Cardiac muscle cell (in vitro differentiated cells and primary cell): ENCODE measurements around the gene CREB5. TPM values are rescaled to one million over a fixed set of nuclear protein-coding genes. Genes with fewer than 3 reads are reported as not detected.

Experiments used
- DNase-seq, 2 donors: peaks; one replicate each; pipeline versions ENCODE4 v3.0.0 to v3.0.0-alpha.2; 2010 to 2017; ENCODE audit warnings: low read depth in 1 of 2, low spot score in 1 of 2
- H3K27ac ChIP-seq: fragments of 200-600 bp; sonication (generic); 2 replicates; pipeline ENCODE4 v1.5.1; 2016
- H3K27me3 ChIP-seq: fragments of 200-600 bp; sonication (generic); 2 replicates; pipeline ENCODE4 v1.6.0; 2016; ENCODE audit warnings: control low read depth
- H3K36me3 ChIP-seq: fragments of 200-600 bp; sonication (generic); 2 replicates; pipeline ENCODE4 v1.5.1; 2016; ENCODE audit warnings: control low read depth
- H3K4me1 ChIP-seq: fragments of 200-600 bp; sonication (generic); 2 replicates; pipeline ENCODE4 v1.8.1; 2017; ENCODE audit warnings: low read depth, mild to moderate bottlenecking, mixed run types
- H3K4me3 ChIP-seq: fragments of 200-600 bp; sonication (generic); 2 replicates; pipeline ENCODE4 v1.5.1; 2016; ENCODE audit warnings: mild to moderate bottlenecking
- H3K9me3 ChIP-seq: fragments of 200-600 bp; sonication (generic); 2 replicates; pipeline ENCODE4 v1.5.1; 2017; ENCODE audit warnings: low read depth, mild to moderate bottlenecking, control low read depth
- polyA plus RNA-seq: library from polyadenylated mRNA; unstranded; fragments of >200 nt; fragmentation: Nextera tagmentation; extraction: Ambion mirVana; gene quantifications from 2 replicates; pipeline ENCODE4 v1.2.1, GENCODE V29; 2016
- total RNA-seq: library from RNA; depleted of rRNA; stranded (reverse); fragments of >200 nt; gene quantifications from 2 replicates; pipeline ENCODE4 v1.2.3, GENCODE V29; 2016
- TF ChIP-seq, protein P1 (sequence below): IDR thresholded peaks from 2 replicates; pipeline ENCODE4 v1.5.1; 2012; ENCODE audit warnings: low read depth, mild to moderate bottlenecking, low read length

The CREB5 gene
- total and polyA plus RNA-seq, 2 experiments from 2014 or later = 4.6 TPM

DNA sequence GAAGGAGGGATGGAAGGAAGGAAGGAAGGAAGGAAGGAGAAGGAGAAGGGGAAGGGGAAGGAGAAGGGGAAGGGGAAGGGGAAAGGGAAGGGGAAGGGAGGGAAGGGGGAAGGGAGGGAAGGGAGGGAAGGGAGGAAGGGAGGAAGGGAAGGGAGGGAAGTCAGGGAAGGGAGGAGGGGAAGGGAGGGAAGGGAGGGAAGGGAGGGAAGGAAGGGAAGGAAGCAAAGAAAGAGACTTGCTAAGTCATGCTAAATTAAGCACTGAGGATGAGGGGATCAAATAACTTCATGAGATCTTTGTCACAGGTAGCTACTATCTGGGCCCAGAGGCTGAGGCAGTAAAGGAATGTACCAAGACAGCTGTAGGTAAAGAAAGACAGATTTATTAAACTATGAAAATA, 429.4 kb downstream of the CREB5 start:
- no peaks in the 10 kb centered on the region for H3K36me3 ChIP-seq
- no peak overlapping the region for H3K4me3 ChIP-seq
- no peaks in the 10 kb centered on the region for H3K9me3 ChIP-seq
- TF ChIP-seq, protein P1, sequence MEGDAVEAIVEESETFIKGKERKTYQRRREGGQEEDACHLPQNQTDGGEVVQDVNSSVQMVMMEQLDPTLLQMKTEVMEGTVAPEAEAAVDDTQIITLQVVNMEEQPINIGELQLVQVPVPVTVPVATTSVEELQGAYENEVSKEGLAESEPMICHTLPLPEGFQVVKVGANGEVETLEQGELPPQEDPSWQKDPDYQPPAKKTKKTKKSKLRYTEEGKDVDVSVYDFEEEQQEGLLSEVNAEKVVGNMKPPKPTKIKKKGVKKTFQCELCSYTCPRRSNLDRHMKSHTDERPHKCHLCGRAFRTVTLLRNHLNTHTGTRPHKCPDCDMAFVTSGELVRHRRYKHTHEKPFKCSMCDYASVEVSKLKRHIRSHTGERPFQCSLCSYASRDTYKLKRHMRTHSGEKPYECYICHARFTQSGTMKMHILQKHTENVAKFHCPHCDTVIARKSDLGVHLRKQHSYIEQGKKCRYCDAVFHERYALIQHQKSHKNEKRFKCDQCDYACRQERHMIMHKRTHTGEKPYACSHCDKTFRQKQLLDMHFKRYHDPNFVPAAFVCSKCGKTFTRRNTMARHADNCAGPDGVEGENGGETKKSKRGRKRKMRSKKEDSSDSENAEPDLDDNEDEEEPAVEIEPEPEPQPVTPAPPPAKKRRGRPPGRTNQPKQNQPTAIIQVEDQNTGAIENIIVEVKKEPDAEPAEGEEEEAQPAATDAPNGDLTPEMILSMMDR = no peak
- H3K4me1 ChIP-seq = peaks cover 5% of the 10 kb centered on the region
- H3K27ac ChIP-seq = no peak overlapping the region
- DNase-seq = no peak
- no peaks in the 10 kb centered on the region for H3K27me3 ChIP-seq

DNA sequence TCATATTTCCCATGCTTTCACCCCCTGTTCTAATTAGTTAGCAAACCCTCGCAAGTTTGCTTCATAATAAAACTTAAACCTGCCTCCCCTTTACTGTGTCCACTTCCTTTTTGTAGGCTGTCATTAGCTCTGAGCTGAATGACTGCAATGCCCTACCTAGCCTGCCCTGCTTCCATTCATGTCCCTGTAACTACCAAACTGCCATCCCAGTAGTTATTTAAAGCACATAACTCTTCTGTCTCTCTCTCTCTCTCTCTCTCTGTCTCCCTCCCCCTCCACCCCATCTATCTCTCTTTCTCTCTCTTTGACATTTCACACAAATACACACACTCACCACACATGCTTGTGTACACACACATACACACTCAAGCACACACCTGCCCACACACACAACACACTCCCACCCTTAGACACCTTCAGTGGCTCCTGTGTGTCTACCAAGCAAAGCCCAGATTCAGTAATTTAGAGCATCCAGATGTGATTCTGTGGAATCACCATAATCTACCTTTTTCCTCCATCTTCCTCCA, 430.5 kb downstream of the CREB5 start:
- Histone ChIP-seq H3K27ac (no peak overlapping the region), H3K9me3 (no peaks in the 10 kb centered on the region), H3K4me3 (no peak overlapping the region), H3K36me3 (no peaks in the 10 kb centered on the region), H3K4me1 (peaks cover 5% of the 10 kb centered on the region), H3K27me3 (no peaks in the 10 kb centered on the region)
- TF ChIP-seq, protein P1 = no peak
- DNase-seq = no peak

DNA sequence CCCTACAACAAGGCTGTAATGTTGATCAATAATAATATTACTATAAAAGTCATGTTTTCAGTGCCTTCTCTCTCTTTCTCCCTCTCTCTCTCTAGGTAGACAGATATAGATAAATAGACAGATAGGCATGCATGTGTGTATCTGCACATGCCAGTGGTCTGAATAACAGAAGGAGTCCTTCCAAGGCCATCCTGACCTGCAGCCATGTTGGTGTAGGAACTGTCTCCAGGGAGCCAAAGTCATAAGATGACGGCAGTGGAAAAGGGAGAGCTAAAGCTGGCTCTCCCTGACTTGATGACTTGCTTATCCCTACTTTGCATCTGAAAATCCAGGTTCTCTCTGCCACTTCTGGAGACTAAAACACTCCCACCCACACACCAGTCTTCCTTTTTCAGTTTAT, 432.8 kb downstream of the CREB5 start:
- Histone ChIP-seq H3K4me1 (peaks cover 3% of the 10 kb centered on the region), H3K4me3 (no peak overlapping the region), H3K9me3 (no peaks in the 10 kb centered on the region), H3K27ac (no peak overlapping the region), H3K27me3 (no peaks in the 10 kb centered on the region), H3K36me3 (no peaks in the 10 kb centered on the region)
- TF ChIP-seq, protein P1 = no peak
- no peak for DNase-seq

DNA sequence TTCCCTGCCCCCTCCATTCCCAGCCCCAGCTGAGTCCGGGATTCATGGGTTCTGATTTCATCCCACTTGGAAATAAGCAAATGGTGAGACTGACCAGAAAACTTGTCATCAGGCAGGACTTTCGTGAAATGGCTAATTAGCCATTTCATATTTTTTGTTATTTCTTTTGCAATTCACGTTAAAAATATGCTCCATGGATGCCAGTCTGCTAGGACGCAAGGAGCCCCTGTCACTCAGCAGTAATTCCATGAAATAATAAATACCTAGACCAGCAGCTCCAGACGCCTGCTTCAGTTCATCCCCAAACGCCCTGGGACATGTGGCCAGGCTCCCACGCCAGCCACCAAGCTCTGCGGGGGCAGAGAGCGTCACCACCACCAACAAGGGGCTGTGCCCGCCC, 434.9 kb downstream of the CREB5 start:
- peaks cover 5% of the 10 kb centered on the region for H3K27me3 ChIP-seq
- peaks cover 3% of the 10 kb centered on the region for H3K4me1 ChIP-seq
- no peak overlapping the region for H3K4me3 ChIP-seq
- no peak overlapping the region for H3K27ac ChIP-seq
- TF ChIP-seq, protein P1 = no peak
- no peak for DNase-seq
- no peaks in the 10 kb centered on the region for H3K36me3 ChIP-seq
- H3K9me3 ChIP-seq = no peaks in the 10 kb centered on the region

DNA sequence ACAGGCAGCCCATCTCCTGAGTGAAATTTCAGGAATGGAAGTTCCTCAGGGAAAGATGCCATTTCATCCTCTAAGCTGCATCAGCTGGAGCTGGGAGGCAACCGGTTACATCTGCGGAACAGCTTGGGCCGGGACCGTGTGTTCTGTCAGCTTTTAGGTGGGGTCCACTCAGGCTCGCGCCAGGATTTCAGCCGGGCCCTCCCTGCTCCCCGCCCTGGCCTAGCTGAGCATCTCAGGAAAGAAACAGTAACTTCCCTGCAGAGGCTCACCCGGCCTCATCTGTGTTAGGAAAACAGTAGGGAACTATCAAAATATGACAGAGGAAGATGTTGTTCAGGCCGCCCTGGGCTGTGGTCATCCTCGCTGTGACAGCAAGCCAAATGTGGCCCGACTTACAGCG, 435.4 kb downstream of the CREB5 start:
- Histone ChIP-seq H3K27me3 (peaks cover 9% of the 10 kb centered on the region), H3K4me3 (no peak overlapping the region), H3K4me1 (peaks cover under 1% of the 10 kb centered on the region), H3K27ac (no peak overlapping the region), H3K9me3 (no peaks in the 10 kb centered on the region), H3K36me3 (no peaks in the 10 kb centered on the region)
- no peak for DNase-seq
- TF ChIP-seq, protein P1 = no peak

DNA sequence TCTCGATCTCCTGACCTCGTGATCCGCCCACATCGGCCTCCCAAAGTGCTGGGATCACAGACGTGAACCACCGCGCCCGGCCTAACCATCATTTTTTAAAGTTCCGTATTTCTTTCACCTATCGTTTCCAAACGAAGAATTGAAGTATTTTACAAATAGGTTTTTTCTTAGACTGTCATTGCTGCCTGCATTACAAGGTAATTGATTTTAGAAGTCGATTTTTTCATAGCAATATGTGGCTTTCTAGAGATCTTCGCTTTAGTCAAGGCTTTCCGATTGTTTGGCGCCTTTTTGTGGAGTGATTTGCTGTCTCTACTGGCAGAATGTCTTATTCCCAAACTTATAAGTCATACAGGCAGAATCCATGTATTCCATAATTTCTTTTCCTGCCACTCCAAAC, 436.6 kb downstream of the CREB5 start:
- no peak for DNase-seq
- H3K4me1 ChIP-seq = peaks cover 5% of the 10 kb centered on the region
- TF ChIP-seq, protein P1 = no peak
- no peak overlapping the region for H3K4me3 ChIP-seq
- no peaks in the 10 kb centered on the region for H3K9me3 ChIP-seq
- no peaks in the 10 kb centered on the region for H3K36me3 ChIP-seq
- peaks cover 9% of the 10 kb centered on the region for H3K27me3 ChIP-seq
- H3K27ac ChIP-seq = no peak overlapping the region
